ENCODE measurements around the gene LRRC7.
A peak's percentile ranks its signal among the peaks of the same experiment; 100 is the strongest.

The LRRC7 gene

DNA sequence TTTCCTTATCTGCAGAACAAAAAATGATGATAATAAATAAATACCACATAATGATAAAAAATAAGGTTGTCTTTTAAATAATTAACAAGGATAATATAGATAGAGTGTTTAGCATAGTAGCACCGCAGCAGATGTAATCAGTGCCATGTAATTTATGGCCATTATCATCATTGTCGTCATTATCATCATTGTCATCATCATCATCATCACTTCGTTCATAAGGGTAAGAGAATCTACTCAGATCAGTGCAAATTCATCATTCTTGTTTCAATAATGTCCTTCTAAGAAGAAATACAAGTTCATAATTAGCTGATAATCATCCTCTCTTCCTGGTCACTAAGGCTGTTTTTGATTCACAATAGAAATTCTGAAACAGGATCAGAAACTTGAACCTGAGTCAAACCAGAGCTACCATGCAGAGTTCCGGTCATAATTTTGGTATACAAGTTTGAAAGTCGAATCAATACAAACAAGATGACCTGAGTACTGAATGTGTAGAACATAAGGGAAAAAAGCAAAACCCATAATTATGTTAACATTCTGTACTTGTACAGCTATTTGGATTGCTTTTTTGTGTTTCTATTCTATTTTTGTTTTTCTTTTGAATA lies 465.6 kb downstream of the LRRC7 start:
- TF ChIP-seq CTCF (conservative IDR thresholded peaks at IDR 0.05): no peak
- no peak overlapping the region for H3K27ac ChIP-seq

DNA sequence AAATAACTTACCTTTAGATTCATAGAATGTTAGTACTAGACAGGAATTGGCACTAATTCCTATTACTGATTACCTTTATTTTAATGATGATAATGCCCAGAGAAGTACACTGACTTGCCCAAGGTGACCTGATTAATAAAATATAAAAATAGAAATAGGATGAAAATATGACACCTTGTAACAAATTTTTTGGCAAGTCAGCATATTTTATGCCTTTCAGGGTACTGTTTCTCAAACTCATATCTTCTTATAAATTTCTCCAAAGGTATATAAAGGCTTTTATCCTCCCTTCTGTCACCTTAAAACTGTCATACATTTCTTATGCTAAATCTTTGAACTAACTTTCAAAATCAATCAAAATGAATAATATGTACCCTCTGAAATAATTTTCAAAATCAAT lies 466.2 kb downstream of the LRRC7 start:
- H3K27ac ChIP-seq: no peak overlapping the region
- TF ChIP-seq CTCF (conservative IDR thresholded peaks at IDR 0.05): no peak

DNA sequence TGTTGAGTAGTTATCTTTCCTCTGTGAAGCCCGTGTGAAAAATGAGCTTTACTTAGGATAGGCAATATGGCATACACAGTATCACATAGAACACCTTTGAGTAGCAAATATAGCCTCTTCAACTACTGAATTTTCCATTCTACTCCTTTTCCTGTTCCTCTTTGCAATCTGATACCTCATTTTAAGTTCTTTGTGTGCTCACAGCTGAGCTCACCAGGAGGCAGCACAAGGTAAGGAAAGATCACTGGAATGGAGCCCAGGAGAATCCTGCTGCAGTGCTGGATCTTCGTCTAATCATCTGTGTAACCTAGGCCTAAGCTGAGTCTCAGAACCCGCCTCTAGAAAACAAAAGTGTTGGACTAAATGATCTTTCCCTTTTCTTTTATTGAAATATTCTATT lies 466.7 kb downstream of the LRRC7 start:
- TF ChIP-seq CTCF (conservative IDR thresholded peaks at IDR 0.05): peak; percentile 69
- no peak overlapping the region for H3K27ac ChIP-seq

- no peak for TF ChIP-seq CTCF (conservative IDR thresholded peaks at IDR 0.05)
- H3K27ac ChIP-seq: no peak overlapping the region
Observed at GRCh38 chr1:70038025-70038424, 470.3 kb downstream of the LRRC7 start.

DNA sequence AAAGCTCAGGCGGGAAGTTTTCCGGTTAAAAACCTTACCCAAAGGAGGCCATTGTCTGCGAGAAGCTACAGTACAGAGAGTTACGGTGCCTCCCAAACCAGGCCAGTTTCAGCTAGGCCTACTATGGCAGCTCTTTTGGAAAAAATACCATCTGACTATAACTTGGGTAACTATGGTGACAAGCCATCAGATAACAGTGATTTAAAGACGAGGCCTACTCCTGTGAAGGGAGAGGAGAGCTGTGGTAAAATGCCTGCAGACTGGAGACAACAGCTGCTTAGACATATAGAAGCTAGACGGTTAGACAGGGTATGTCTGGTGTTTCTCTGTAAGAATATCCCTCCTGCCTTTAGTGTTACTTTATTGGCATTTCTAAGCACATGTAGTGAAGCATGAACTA lies 471.8 kb downstream of the LRRC7 start:
- no peak for TF ChIP-seq CTCF (conservative IDR thresholded peaks at IDR 0.05)
- H3K27ac ChIP-seq: no peak overlapping the region

- no peak for TF ChIP-seq CTCF (conservative IDR thresholded peaks at IDR 0.05)
- H3K27ac ChIP-seq: no peak overlapping the region
Observed at GRCh38 chr1:70041317-70042045, 473.8 kb downstream of the LRRC7 start.

GRCh38 chr1:70042090-70042731 lies 474.5 kb downstream of the LRRC7 start:
- no peak overlapping the region for H3K27ac ChIP-seq
- TF ChIP-seq CTCF (conservative IDR thresholded peaks at IDR 0.05): no peak
